ENCODE data around the gene COX6A1. TPM values are rescaled to one million over a fixed set of nuclear protein-coding genes. Genes with fewer than 3 reads are reported as not detected.
A peak's percentile ranks its signal among the peaks of the same experiment; 100 is the strongest.

The COX6A1 gene
- total RNA-seq = 100 to 1,000 TPM; 229 to 625 (median 292) TPM
- long read RNA-seq, transcript COX6A1-201 (3 exons, 572 nt) = major isoform, 143 of 145 reads
- long read RNA-seq, partial matches to known transcripts = 2 of 145 reads
- long read RNA-seq, other reads (novel, unspliced or antisense) = 0 of 145 reads

DNA sequence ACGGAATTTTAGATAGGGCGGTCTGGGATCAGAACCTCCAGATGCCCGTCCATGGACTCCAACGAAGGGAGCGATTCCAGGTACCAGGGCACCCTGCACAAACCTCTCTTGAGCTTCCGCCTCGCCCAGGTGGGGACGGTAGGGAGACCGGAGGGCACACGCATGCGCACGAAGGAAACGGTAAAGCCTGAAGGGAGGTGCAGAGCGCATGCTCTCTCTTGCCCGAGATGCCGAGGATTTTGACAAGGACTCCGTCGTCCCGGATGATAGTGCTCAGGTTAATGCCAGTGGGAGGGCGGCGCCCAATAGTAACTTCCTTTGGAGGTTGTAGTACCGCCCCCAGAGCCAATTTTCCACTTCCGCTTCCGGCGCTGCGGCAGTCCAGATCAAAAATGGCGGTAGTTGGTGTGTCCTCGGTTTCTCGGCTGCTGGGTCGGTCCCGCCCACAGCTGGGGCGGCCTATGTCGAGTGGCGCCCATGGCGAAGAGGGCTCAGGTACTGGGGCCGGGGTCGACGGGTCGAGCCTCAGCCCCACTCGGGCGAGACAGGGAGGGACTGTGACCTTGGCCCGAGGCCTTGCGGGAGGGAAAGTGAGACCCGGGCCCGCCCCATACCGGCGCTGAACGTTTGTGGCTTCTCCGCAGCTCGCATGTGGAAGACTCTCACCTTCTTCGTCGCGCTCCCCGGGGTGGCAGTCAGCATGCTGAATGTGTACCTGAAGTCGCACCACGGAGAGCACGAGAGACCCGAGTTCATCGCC is at the start of gene COX6A1:
Gene COX6A1 (plus strand): TSS at position 379 of the 760 bp plus-strand sequence. CDS start 14 bp downstream, at position 393.
- Histone ChIP-seq H3K4me3 (peak within 1 kb of the TSS; percentile 74 to 99 (median 98)), H3K27ac (peak within 1 kb of the TSS; percentile 19 to 80 (median 64)), H3K36me3 (peaks cover 0 to 26% (median 7%) of the 10 kb centered on the region in 4 donors), H3K27me3 (no peaks in the 10 kb centered on the region), H3K4me1 (peaks cover 0 to 20% (median 3%) of the 10 kb centered on the region in 4 donors), H3K9me3 (no peaks in the 10 kb centered on the region)
- TF ChIP-seq, protein P1, sequence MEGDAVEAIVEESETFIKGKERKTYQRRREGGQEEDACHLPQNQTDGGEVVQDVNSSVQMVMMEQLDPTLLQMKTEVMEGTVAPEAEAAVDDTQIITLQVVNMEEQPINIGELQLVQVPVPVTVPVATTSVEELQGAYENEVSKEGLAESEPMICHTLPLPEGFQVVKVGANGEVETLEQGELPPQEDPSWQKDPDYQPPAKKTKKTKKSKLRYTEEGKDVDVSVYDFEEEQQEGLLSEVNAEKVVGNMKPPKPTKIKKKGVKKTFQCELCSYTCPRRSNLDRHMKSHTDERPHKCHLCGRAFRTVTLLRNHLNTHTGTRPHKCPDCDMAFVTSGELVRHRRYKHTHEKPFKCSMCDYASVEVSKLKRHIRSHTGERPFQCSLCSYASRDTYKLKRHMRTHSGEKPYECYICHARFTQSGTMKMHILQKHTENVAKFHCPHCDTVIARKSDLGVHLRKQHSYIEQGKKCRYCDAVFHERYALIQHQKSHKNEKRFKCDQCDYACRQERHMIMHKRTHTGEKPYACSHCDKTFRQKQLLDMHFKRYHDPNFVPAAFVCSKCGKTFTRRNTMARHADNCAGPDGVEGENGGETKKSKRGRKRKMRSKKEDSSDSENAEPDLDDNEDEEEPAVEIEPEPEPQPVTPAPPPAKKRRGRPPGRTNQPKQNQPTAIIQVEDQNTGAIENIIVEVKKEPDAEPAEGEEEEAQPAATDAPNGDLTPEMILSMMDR (IDR thresholded peaks at IDR 0.05) = no peak
- TF ChIP-seq POLR2A (IDR thresholded peaks at IDR 0.05) = peak; percentile 56
- 0% methylated on average over 26 of the region's 59 CpGs for WGBS (ENCODE audit: insufficient coverage, low coverage, low lambda C conversion rate, missing lambda C conversion rate)
- peak; percentile 98 to 99 (median 98) for ATAC-seq
- intact Hi-C loops (cut with DNase I) = no loop called here
- DNase-seq = peak; percentile 96 to 98 (median 98)

GRCh38 chr12:120388691-120389481 is 49.0 kb upstream of the COX6A1 start:
- WGBS (ENCODE audit: insufficient coverage, low coverage, low lambda C conversion rate, missing lambda C conversion rate) = 12% methylated on average over 19 of the region's 24 CpGs
- Histone ChIP-seq H3K36me3 (no peaks in the 10 kb centered on the region), H3K4me3 (no peak overlapping the region), H3K9me3 (no peaks in the 10 kb centered on the region), H3K27me3 (no peaks in the 10 kb centered on the region), H3K27ac (no peak overlapping the region), H3K4me1 (no peaks in the 10 kb centered on the region)
- ATAC-seq (no peak), DNase-seq (no peak)
- TF ChIP-seq, protein P1 (IDR thresholded peaks at IDR 0.05) = no peak
- no peak for TF ChIP-seq POLR2A (IDR thresholded peaks at IDR 0.05)
- intact Hi-C loops (cut with DNase I) = no loop called here

DNA sequence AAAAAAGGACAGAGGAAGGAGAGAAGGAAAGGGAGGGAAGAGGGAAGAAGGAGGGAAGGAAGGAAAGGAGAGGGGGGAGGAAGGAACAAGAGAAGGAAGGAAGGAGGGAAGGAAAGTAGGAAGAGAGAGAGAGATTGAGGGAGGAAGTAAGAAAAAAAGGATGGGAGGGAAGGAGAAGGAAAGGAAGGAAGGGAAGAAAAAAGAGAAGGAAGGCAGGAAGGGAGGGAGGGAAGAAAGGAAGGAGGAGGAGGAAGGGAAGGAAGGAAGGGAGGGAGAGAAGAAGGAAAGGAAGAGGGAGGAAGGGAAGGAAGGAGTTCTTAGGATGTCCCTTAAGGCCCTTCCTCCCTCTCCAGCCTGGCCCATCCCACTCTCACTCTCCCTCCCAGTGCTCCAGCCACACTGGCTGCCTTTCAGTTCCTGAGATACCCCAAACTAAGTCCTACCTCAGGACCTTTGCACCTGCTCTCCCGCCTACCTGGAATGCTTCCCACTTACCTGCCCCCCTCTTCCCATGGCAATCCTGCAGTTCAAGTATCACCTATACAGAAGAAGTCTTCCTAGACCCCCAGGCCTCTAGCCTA is 47.3 kb upstream of the COX6A1 start:
- Histone ChIP-seq H3K4me3 (no peak overlapping the region), H3K27me3 (no peaks in the 10 kb centered on the region), H3K36me3 (no peaks in the 10 kb centered on the region), H3K9me3 (no peaks in the 10 kb centered on the region), H3K27ac (no peak overlapping the region), H3K4me1 (no peaks in the 10 kb centered on the region)
- TF ChIP-seq, protein P1 (IDR thresholded peaks at IDR 0.05) = no peak
- TF ChIP-seq POLR2A (IDR thresholded peaks at IDR 0.05) = no peak
- 56% methylated on average over 1 of the region's 1 CpG for WGBS (ENCODE audit: insufficient coverage, low coverage, low lambda C conversion rate, missing lambda C conversion rate)
- ATAC-seq (no peak), DNase-seq (no peak)
- intact Hi-C loops (cut with DNase I) = no loop called here

DNA sequence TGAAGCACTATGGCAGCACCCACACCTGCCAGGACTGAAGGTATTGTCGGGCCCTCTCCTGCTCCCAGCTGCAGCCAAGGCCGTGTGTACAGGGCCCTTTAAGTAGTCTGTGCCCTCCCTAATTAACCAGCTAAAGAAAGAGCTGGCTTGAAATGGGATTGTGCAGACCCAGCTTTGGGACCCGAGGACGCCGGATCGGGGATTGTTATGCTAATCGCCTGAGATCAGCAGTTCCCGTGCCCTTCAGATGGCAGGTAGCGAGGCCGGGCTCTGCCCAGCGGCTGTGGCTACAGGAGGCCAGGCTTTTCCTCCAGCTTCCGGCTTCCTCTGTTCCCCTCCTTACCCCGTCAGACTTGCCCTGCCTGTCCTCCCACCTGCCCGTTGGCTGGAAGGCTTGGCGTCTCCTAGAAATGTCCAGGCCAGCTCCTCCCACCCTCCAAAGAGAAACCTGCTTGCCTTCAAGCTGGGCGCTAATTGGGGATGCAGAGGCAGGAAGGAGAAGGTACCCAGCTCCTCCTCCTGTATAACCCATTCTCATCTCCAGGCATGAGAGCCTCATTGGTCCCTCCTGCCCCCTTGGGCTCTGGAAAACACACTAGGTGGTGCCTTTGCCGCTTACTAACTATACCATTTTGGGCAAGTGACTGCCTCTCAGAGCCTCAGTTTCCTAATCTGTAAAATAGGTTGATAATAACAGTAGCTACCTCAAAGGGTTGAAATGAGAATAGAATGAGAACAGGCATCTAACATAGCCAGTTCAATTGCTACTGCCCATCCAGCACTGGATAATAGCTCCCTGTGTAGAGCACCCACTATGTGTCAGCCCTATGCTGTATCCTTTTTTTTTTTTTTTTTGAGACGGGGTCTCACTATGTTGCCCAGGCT is 43.2 kb upstream of the COX6A1 start:
- 46% methylated on average over 2 of the region's 18 CpGs for WGBS (ENCODE audit: insufficient coverage, low coverage, low lambda C conversion rate, missing lambda C conversion rate)
- peaks cover 0 to 6% (median 0%) of the 10 kb centered on the region in 4 donors for H3K4me1 ChIP-seq
- DNase-seq (no peak), ATAC-seq (peak in 1 of 4 donors; percentile 12)
- H3K9me3 ChIP-seq = no peaks in the 10 kb centered on the region
- H3K4me3 ChIP-seq = no peak overlapping the region
- intact Hi-C loops (cut with DNase I) = no loop called here
- H3K27me3 ChIP-seq = no peaks in the 10 kb centered on the region
- TF ChIP-seq, protein P1 (IDR thresholded peaks at IDR 0.05) = no peak
- no peak for TF ChIP-seq POLR2A (IDR thresholded peaks at IDR 0.05)
- H3K27ac ChIP-seq = no peak overlapping the region
- no peaks in the 10 kb centered on the region for H3K36me3 ChIP-seq
